Endodermal cell (in vitro differentiated cells): ENCODE measurements around the gene HES5. TPM values are rescaled to one million over a fixed set of nuclear protein-coding genes. Genes with fewer than 3 reads are reported as not detected.

Experiments
- DNase-seq: peaks from one replicate; pipeline ENCODE4 v3.0.0-alpha.2; 2017
- H3K27ac ChIP-seq: 2 replicates; pipeline ENCODE4 v1.5.1; 2013; ENCODE audit warnings: mild to moderate bottlenecking, low read depth, low read length, moderate library complexity
- H3K27me3 ChIP-seq: 2 replicates; pipeline ENCODE4 v1.6.1; 2013; ENCODE audit warnings: mild to moderate bottlenecking, low read length, moderate library complexity; ENCODE audit not compliant: insufficient read depth, control insufficient read depth, poor library complexity, severe bottlenecking
- H3K36me3 ChIP-seq: 2 replicates; pipeline ENCODE4 v1.7.0; 2013; ENCODE audit warnings: mild to moderate bottlenecking, low read length, moderate library complexity; ENCODE audit not compliant: control insufficient read depth, insufficient read depth
- H3K4me1 ChIP-seq: one replicate; pipeline ENCODE4 v1.7.0; 2013; ENCODE audit warnings: low read length; ENCODE audit not compliant: control insufficient read depth, insufficient read depth
- H3K4me3 ChIP-seq: 2 replicates; pipeline ENCODE4 v1.5.1; 2013; ENCODE audit warnings: mild to moderate bottlenecking, low read length, moderate library complexity
- H3K9ac ChIP-seq: 2 replicates; pipeline ENCODE4 v1.6.1; 2013; ENCODE audit warnings: mild to moderate bottlenecking, low read length, moderate library complexity; ENCODE audit not compliant: poor library complexity, severe bottlenecking; ENCODE audit errors: extremely low read depth
- H3K9me3 ChIP-seq: 2 replicates; pipeline ENCODE4 v1.6.1; 2013; ENCODE audit warnings: mild to moderate bottlenecking, low read length, moderate library complexity; ENCODE audit not compliant: control insufficient read depth
- H3K27ac Mint-ChIP-seq: 2 replicates; pipeline ENCODE4 v1.8.0; 2020; ENCODE audit warnings: mixed read lengths
- H3K27me3 Mint-ChIP-seq: 2 replicates; pipeline ENCODE4 v1.8.0; 2021; ENCODE audit warnings: mild to moderate bottlenecking, mixed read lengths; ENCODE audit not compliant: insufficient read depth
- H3K36me3 Mint-ChIP-seq: 2 replicates; pipeline ENCODE4 v1.8.0; 2020; ENCODE audit warnings: low read depth, mixed read lengths
- H3K4me1 Mint-ChIP-seq: 2 replicates; pipeline ENCODE4 v1.8.0; 2020; ENCODE audit warnings: mixed read lengths
- H3K4me3 Mint-ChIP-seq: 2 replicates; pipeline ENCODE4 v1.8.0; 2020; ENCODE audit warnings: mild to moderate bottlenecking, moderate library complexity, mixed read lengths
- H3K9me3 Mint-ChIP-seq: 2 replicates; pipeline ENCODE4 v1.8.0; 2020; ENCODE audit warnings: mild to moderate bottlenecking, mixed read lengths
- WGBS, 2 experiments: methylation state at CpG; one replicate each; pipeline versions ENCODE4 v1.1.5 to v1.1.7; 2013; ENCODE audit warnings: missing lambda C conversion rate in 2 of 2, mixed read lengths in 1 of 2; ENCODE audit not compliant: insufficient coverage in 1 of 2, insufficient read length in 1 of 2; 5-methylcytosine and 5-hydroxymethylcytosine counted together
- total RNA-seq, 2 donors: library from RNA; stranded (reverse); fragmentation: NEBNext Ultra II Directional in 1 of 2; extraction: Animal tissue kit (Norgen Biotek cat#: 25700) in 1 of 2; gene quantifications; 2 replicates in 1 of 2; 3 replicates in 1 of 2; pipeline ENCODE4 v1.2.1, GENCODE V29; 2021
- TF ChIP-seq, protein P1 (sequence below): fragments of 200-600 bp; sonication (generic); conservative IDR thresholded peaks from 2 replicates; pipeline ENCODE4 v1.5.0; 2021; ENCODE audit warnings: antibody characterized with exemption, mild to moderate bottlenecking

The HES5 gene
- total RNA-seq, 2 donors from 2014 or later, result not detected

DNA sequence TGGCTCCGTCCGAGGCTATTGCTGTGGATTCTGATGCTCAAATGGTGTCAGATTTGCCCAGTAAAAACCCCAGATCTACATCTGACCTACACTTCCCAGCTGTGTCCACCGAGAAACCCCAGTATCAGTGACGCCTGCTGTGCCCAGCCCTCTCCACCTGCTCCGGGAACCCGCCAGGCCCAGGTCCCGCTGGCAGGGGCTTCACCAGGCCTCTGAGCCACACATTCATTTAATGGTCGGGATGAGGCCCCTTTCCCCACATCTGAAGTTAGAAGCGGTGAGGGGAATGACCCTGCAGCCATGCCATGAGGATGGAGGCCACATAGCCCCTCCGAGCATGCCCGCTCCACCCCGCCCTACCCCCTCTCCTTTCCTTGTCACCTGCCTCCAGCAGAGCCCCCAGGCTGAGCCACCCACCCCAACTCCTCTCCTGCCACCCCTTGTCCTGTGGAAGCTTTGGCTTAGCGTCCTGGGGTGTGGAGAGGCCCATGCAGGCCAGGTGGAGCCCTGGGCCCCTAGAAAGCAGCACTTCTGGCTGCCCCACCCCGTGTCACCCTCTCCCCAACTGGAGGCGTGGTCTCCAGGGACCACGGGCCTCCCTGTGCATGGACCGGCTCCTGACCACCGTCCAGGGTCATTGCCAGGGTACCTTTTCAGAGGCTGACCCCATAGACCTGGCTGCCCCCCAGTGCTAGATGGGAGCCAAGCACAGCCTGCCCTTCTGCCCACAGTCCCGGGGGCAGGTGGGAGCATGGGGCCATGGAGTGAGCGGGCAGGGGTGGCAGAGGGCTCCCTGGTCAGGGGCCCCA, 34.1 kb upstream of the HES5 start:
- no peaks in the 10 kb centered on the region for H3K27me3 Mint-ChIP-seq
- Histone ChIP-seq H3K36me3 (no peaks in the 10 kb centered on the region), H3K9ac (no peak overlapping the region), H3K27me3 (no peaks in the 10 kb centered on the region), H3K4me1 (peaks cover 4% of the 10 kb centered on the region), H3K9me3 (no peaks in the 10 kb centered on the region), H3K27ac (no peak overlapping the region), H3K4me3 (no peak overlapping the region)
- WGBS, 2 experiments, result 92 to 97% methylated on average over 10 to 20 of the region's 20 CpGs
- no peak overlapping the region for H3K4me3 Mint-ChIP-seq
- no peaks in the 10 kb centered on the region for H3K36me3 Mint-ChIP-seq
- TF ChIP-seq, protein P1, sequence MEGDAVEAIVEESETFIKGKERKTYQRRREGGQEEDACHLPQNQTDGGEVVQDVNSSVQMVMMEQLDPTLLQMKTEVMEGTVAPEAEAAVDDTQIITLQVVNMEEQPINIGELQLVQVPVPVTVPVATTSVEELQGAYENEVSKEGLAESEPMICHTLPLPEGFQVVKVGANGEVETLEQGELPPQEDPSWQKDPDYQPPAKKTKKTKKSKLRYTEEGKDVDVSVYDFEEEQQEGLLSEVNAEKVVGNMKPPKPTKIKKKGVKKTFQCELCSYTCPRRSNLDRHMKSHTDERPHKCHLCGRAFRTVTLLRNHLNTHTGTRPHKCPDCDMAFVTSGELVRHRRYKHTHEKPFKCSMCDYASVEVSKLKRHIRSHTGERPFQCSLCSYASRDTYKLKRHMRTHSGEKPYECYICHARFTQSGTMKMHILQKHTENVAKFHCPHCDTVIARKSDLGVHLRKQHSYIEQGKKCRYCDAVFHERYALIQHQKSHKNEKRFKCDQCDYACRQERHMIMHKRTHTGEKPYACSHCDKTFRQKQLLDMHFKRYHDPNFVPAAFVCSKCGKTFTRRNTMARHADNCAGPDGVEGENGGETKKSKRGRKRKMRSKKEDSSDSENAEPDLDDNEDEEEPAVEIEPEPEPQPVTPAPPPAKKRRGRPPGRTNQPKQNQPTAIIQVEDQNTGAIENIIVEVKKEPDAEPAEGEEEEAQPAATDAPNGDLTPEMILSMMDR, result no peak
- H3K4me1 Mint-ChIP-seq, result peaks cover 3% of the 10 kb centered on the region
- H3K9me3 Mint-ChIP-seq, result no peaks in the 10 kb centered on the region
- DNase-seq, result no peak
- H3K27ac Mint-ChIP-seq, result no peak overlapping the region

DNA sequence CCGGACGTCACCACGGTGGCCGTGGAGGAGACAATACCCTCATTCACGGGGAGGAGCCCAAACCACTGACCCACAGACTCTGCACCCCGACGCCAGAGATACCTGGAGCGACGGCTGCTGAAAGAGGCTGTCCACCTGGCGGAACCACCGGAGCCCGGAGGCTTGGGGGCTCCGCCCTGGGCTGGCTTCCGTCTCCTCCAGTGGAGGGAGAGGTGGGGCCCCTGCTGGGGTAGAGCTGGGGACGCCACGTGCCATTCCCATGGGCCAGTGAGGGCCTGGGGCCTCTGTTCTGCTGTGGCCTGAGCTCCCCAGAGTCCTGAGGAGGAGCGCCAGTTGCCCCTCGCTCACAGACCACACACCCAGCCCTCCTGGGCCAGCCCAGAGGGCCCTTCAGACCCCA, 33.1 kb upstream of the HES5 start:
- Mint-ChIP-seq H3K27ac (no peak overlapping the region), H3K4me3 (no peak overlapping the region), H3K9me3 (no peaks in the 10 kb centered on the region), H3K36me3 (no peaks in the 10 kb centered on the region), H3K27me3 (no peaks in the 10 kb centered on the region), H3K4me1 (peaks cover 3% of the 10 kb centered on the region)
- Histone ChIP-seq H3K4me1 (peaks cover 4% of the 10 kb centered on the region), H3K9ac (no peak overlapping the region), H3K36me3 (no peaks in the 10 kb centered on the region), H3K27ac (no peak overlapping the region), H3K4me3 (no peak overlapping the region), H3K27me3 (no peaks in the 10 kb centered on the region), H3K9me3 (no peaks in the 10 kb centered on the region)
- 92 to 96% methylated on average over 8 to 18 of the region's 18 CpGs for WGBS, 2 experiments
- TF ChIP-seq, protein P1, result no peak
- DNase-seq, result no peak

DNA sequence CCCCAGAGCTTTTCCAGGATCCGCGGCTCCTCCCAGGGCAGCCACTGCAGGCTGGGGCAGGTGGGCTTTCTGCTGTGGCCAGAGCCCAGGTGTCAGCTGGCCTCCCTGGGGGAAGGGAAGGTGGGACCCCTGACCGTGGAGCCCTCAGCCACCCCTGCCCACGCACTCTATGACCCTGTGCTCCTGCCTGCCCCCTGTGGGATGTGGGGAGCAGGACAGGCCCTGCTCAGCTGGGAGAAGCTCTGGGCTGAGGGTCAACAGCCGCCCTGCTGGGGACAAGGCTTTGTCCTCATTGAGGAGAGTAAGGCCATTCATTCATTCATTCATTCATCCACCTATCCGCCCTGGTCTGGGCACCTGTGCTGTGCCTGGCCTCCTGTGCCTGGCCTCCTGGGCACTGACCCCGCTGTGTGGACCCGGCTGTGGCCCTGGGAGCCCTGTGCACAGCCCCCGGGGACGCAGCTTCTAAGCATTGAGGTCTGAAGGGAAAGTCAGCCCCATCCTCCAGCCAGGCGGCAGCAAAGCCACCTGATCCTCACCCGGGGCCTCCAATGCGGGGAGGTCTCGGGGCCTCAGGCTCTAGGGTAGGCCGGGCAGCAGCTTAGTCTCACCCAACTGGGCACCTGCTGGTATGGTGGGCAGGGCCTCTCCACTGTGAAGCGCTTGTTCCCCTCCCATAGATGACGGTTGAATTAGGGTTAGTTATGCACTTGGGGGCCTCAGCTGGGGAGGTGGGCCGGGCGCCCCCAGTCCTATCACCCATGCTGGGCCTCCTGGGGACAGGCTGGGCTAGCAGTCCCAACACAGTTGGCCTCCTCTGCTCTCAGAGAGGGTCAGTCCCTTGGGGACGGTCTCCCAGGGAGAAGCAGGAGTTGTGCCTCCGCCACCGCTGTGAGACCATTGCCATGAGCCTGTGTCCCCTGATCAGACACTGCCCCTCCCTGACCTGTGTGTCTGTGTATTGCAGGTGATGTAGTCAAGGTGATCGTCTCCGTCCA, 32.1 kb upstream of the HES5 start:
- no peak overlapping the region for H3K4me3 Mint-ChIP-seq
- H3K9me3 Mint-ChIP-seq, result no peaks in the 10 kb centered on the region
- H3K27me3 Mint-ChIP-seq, result no peaks in the 10 kb centered on the region
- peaks cover 4% of the 10 kb centered on the region for H3K4me1 ChIP-seq
- no peak overlapping the region for H3K27ac ChIP-seq
- peak; percentile 80 for DNase-seq
- no peaks in the 10 kb centered on the region for H3K36me3 Mint-ChIP-seq
- no peaks in the 10 kb centered on the region for H3K27me3 ChIP-seq
- no peaks in the 10 kb centered on the region for H3K9me3 ChIP-seq
- peaks cover 3% of the 10 kb centered on the region for H3K4me1 Mint-ChIP-seq
- no peak overlapping the region for H3K9ac ChIP-seq
- 93% methylated on average over 11 to 22 of the region's 24 CpGs for WGBS, 2 experiments
- H3K36me3 ChIP-seq, result no peaks in the 10 kb centered on the region
- TF ChIP-seq, protein P1, result peak; percentile 74
- no peak overlapping the region for H3K27ac Mint-ChIP-seq
- no peak overlapping the region for H3K4me3 ChIP-seq
